Endometrial microvascular endothelial cells (primary cell): ENCODE results near the gene PDXDC1. TPM values are rescaled to one million over a fixed set of nuclear protein-coding genes. Genes with fewer than 3 reads are reported as not detected.
"Not testable (repeated sequence)": the region's sequence is repeated elsewhere in the genome, so short reads cannot be mapped to it uniquely, and the experiment has no call there.

Source experiments
- in situ Hi-C: cut with HindIII; loops from 2 replicates; pipeline ENCODE4 v1.10.0; 2017; ENCODE audit warnings: low sequenced_read_pairs, low pct_unique_long_range_greater_than_20kb; ENCODE audit errors: inconsistent ontology term
- total RNA-seq: library from RNA; depleted of rRNA; stranded (reverse); fragments of >200 nt; gene quantifications from one replicate; pipeline ENCODE4 v1.2.3, GENCODE V29; 2015; ENCODE audit errors: inconsistent ontology term

PDXDC1 gene
- total RNA-seq, 1 donor from 2014 or later: 44.9 TPM

DNA sequence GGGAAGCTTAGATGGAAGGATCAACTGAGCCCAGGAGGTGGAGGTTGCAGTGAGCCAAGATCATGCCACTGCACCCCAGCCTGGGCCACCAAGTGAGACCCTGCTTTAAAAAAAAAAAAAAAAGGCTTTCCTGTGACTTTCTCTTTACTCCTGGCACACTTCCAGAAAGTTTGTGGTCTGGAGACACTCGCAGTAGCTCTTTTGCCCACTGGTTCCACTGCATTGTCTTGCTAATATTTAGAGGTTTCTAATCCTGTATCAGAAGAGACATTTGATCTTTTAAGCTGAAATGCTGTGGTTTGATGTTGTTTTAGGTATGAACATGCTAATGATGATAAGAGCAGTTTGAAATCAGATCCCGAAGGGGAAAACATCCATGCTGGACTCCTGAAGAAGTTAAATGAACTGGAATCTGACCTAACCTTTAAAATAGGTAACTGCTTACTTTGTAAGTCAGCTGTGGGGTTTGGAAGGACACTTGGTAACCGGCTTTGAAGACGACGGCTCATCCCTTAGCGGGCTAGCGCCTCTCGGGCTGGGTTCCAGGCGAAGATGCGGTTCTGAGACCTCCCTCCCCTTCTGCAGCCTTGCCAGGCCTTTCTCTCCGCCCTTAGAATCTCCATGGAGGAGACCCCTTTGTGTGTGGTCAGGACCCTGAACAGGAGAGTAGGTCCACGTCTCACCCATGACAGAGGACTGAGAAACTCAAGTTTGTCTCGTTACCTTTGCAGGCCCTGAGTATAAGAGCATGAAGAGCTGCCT lies 57.9 kb downstream of the PDXDC1 start:
- in situ Hi-C loops: no loop called here

DNA sequence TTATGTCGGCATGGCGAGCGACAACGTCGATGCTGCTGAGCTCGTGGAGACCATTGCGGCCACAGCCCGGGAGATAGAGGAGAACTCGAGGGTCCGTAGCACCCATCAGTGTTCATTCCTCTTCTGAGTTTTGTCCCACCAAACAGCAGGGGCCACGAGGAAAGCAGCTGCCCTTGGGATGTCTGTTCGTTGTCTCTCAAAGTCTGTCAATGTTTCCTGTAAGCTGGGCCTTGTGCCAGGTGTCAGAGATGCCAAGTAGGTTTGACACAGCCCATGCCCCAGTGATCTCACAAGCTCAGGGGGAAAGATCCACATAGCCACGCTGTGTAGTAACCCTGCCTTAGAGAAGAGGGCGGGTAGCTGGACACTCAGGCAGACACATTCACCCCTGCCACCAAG lies 58.5 kb downstream of the PDXDC1 start:
- in situ Hi-C loops: no loop called here

DNA sequence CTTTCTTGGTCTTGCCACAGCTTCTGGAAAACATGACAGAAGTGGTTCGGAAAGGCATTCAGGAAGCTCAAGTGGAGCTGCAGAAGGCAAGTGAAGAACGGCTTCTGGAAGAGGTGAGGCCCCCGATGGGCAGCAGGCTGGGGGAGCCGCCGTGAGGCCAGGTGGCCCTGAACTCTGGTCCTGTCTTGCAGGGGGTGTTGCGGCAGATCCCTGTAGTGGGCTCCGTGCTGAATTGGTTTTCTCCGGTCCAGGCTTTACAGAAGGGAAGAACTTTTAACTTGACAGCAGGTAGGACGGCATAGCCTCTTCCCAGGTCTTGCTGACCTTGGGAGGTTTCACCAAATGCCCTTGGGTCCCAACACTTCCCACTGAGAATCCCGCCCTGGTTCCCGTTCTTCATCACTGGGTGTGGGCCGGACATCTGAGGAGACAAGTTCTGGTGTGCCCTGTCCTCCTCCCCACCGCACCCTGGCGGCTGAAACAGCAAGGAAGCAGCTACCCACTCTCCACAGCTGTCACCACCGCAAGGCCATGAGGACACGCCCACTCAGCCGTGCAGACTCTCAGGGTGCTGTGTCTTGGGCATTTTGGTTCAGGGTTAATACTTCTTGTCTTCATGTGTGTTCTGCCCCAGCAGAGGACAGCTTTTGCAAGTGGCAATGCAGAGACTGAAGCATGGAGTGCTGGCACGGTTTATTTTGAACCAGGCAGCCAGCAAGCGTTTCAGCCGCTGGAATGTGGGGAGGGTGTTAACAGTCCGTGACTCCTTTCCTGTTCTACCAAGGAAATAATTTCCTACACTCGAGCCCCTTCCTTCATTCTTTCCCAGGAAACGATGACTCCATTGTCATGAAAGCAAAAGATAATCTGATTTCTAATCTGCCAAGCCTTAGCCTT lies 59.7 kb downstream of the PDXDC1 start:
- in situ Hi-C loops: no loop called here

DNA sequence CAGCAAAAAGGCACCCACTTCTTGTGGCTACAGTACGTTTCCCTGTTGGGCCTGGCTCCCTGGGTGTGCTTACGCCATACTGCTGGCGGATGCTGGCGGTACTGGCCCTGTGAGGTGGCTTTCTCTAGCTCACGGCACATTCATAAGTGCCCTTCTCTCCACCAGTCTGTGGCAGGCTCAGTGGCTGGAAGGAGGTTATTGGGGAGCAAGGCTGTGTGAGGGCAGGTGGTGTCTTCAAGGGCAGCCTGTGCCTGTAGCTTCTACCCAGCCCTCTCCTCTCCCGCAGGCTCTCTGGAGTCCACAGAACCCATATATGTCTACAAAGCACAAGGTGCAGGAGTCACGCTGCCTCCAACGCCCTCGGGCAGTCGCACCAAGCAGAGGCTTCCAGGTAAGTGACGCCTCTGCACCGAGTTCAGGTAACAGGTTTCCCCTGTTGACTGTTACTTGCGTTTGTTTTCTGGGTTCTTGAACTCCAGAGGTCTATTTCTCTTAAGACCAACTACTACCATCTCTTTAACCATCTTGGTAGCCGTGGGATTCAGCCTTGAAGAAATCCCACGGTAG lies 60.4 kb downstream of the PDXDC1 start:
- in situ Hi-C loops: no loop called here

DNA sequence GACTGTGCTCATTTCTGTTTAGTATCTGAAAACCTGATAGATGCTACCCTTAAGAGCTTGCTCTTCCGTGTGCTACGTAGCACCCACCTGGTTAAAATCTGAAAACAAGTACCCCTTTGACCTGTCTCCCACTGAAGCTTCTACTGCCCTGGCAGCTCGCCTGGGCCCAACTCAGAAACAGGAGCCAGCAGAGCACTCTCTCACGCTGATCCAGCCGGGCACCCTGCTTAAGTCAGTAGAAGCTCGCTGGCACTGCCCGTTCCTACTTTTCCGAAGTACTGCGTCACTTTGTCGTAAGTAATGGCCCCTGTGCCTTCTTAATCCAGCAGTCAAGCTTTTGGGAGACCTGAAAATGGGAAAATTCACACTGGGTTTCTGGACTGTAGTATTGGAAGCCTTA lies 62.2 kb downstream of the PDXDC1 start:
- in situ Hi-C loops: no loop called here

DNA sequence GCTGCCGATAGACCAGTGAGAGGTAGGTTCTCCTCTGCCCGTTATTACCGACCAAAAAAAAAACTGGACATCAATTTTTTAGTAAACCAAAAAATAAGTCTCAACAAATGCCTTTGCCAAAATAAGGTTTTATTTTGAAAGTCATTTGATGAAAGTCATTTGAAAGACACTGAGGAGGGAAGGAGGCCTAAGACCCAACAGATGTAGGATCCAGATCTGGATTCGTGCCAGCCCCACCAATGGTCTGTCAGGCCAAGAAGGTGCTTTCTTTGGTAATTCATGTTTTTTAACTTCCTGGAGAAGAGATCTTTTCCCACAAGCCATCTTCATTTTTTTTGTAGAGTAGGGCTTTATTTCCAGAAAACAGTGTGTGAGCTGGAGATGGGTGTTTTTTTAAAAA lies 62.9 kb downstream of the PDXDC1 start:
- in situ Hi-C loops: no loop called here

DNA sequence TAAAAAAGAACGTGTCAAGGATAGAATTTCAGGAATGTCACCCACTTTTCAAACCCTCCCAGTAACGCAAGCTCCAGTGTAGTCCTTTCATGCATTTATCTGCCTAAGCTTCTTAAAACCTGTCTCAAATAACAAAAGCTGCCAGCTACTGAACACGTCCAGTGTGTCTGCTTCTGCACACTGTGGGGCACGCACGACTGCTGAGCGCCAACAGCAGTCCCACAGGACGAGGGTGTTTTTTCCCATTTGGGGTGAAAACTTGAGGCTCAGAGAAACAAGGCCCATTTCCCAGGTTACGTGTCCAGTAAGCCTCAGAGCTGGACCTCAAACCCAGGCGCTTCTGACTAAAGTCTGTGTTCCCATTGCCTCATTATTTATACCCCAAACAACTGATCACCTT lies 63.9 kb downstream of the PDXDC1 start:
- in situ Hi-C loops: no loop called here

DNA sequence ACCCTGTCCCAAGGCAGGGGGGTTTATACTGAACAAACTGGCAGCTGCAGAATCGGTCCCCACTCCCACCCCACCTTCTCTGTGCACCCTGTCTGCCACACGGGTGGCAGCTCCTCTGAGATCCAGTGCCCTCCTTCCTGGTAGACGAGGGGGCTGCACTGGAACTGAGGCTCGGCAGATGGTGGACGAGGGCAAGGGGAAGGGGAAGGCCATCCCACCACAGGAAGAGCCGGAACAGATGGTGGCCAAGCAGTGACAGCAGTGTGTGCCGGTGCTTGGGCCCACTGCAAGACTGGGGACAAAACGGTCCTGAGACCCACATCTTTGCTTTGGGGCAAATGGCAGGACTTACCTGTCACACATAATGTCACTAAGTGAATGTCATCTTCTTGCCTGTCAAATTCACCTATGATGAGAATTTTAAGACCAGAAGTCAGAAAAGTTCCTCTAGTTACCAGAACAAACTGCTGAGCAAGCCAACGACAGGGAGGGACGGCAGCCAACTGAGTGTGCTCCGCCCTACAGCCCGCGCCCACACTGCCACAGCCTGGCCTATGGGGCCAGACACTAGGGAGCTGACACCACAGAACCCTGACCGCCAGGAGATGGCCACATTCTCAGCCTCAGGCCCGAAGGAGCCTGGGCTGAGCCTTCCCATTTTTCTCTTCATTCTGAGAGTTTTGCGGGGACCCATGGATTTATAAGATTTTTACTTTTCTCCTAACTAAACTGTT lies 66.6 kb downstream of the PDXDC1 start:
- in situ Hi-C loops: no loop called here

DNA sequence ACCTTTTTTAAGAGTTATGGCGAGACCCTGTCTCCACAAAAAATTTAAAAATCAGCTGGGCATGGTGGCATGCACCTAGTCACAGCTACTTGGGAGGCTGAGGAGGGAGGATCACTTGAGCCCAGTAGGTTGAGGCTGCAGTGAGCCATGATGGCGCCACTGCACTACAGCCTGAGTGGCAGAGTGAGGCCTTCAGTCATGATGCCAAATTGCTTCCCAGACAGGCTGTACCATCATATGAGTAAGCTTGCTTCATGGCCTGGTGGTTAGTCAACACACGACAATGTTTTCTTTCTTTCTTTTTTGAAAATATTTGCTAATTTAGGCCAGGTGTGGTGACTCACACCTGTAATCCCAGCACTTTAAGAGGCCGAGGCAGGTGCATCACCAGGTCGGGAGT lies 68.5 kb downstream of the PDXDC1 start:
- in situ Hi-C loops: no loop called here

DNA sequence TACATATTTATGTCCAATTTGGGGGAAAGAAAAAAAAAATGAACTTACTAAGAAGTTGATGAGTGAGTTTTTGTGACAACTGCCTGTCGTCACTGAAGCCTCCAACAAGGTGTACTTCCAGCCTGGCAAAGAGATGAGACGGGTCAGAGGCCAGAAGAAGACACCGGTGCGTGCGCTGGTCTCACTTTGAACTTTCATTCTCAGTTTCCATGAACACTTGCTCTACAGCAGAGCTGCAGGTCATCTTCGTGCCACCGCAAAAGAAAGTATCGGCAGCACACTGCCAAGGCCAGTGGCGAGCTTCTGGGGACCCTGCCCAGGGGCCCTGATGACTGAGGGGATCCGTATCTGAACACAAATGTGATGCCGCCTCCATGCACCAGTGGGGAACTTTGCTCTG lies 69.5 kb downstream of the PDXDC1 start:
- in situ Hi-C loops: no loop called here

DNA sequence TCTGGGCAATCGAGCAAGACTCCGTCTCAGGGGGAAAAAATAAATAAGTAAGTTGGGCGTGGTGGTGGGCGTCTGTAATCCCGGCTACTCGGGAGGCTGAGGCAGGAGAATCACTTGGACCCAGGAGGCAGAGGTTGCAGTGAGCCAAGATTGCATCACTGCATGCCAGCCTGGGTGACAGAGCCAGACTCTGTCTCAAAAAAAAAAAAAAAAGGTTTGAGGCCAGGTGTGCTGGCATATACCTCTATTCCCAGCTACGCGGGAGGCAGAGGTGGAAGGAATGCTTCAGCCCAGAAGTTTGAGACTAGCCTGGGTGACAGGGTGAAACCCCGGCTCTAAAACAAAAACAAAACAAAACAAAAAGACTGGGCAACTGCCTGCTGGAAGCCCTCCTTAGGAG lies 70.4 kb downstream of the PDXDC1 start:
- in situ Hi-C loops: not testable (repeated sequence)

DNA sequence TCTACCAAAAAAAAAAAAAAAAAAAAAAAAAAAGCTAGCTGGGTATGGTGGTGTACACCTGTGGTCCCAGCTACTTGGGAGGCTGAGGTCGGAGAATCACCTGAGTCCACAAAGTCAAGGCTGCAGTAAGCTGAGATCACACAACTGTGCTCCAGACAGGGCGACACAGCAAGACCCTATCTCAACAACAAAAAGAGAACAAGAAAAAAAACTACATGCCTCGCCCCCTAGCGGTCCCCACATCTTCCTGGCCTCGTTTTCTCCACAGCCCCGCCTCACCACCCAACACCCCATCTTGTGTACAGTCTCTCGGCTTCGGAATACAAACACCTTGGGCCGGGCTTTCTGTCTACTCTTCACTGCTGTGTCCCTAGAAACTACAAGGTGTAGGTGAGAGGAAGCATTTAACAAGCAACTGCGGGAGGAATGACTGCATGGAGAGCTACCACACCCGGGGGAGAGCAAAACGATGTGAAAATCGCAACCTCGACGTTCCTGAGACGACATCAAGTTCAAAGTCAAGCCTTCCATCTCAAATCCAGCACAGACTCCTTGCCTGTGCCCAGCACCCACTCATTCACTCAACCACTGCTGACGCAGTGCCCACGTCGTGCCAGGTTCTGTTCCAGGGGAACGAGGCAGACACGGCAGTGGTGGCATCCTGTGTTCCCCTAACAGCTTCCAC lies 72.0 kb downstream of the PDXDC1 start:
- in situ Hi-C loops: no loop called here

DNA sequence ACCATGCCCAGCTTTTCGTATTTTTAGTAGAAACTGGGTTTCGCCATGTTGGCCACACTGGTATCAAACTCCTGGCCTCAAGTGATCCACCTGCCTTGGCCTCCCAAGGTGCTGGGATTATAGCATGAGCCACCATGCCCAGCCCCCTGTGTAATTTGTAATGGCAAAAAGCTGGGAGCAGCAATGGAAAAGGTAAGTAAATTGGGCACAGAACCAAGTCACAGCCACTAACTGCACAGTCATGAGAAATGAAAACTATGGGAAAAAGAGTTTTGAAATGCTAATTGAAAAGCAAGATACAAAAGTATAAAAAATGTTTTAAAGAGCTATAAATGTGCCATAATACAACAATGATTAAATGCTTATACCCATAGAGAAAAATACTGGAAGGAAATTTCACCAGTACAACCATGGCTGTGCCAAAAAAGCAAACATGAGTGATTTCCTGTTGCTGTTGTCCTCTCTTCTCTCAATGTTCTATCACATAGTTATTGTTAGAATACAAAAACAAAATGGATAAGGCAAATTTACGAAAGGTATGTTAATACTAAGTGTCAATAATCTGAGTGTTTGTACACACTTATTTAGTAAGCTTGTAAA lies 74.9 kb downstream of the PDXDC1 start:
- in situ Hi-C loops: no loop called here

DNA sequence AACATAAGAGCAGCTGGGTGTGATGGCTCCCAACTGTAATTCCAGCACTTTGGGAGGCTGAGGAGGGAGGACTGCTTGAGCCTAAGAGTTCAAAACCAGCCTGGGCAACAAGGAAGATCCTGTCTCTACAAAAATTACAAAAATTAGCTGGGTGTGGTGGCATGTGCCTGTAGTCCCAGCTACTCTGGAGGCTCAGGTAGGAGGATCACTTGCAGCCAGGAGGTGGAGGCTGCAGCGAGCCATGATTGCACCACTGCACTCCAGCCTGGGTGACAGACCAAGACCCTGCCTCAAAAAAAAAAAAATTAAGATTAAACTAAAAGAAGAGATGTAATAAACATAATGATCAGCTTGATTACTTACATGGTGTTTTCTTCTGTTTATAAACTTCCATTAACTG lies 75.6 kb downstream of the PDXDC1 start:
- in situ Hi-C loops: not testable (repeated sequence)

DNA sequence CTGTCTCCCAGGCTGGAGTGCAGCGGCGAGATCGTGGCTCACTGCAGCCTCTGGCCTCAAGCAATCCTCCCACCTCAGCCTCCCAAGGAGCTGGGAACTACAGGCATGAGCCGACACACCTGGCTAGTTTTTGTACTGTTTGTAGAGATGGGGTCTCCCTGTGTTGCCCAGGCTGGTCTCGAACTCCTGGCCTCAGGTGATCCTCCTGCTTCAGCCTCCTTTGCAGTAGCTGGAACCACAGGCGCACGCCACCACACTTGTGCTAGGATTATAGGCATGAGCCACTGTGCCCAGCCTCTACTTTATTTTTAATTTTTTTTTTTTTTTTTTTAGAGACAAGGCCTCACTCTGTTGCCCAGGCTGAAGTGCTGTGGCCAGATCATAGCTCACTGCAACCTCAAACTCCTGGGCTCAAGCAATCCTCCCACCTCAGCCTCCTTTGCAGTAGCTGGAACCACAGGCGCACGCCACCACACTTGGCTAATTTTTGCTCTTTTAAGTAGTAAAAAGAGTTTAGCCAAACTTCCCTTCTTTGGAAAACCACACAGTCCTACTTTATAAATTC lies 76.6 kb downstream of the PDXDC1 start:
- in situ Hi-C loops: no loop called here

DNA sequence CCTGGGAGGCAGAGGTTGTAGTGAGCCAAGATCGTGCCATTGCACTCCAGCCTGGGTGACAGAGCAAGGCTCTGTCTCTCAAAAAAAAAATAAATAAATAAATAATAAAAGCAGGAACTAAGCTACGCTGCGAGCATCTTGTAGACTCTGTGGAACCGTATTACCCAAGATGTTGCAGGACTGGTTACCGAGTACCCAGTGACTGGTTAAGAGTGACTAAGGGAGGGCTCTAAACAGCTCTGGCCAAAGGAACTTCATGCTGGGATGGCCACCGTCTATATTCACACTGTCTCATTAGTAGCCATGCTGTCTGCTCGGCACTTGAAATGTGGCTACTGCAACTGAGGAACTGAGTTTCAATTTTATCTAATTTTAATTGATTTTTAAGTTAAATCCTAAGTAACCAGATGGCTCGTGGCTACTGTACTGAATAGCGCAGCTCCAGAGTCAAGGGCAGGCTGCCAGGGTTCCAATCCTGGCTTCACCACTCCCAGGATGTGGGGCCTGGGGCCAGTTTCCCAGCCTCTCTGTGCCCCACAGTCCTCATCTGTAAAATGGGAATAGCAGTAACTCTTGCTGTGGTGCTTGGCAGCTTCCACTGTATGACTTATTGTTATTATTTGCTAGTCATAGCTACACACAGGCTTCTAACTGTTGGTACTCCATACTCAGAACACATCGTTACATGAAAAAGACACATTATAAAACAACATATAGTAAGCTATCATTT lies 78.1 kb downstream of the PDXDC1 start:
- in situ Hi-C loops: no loop called here

DNA sequence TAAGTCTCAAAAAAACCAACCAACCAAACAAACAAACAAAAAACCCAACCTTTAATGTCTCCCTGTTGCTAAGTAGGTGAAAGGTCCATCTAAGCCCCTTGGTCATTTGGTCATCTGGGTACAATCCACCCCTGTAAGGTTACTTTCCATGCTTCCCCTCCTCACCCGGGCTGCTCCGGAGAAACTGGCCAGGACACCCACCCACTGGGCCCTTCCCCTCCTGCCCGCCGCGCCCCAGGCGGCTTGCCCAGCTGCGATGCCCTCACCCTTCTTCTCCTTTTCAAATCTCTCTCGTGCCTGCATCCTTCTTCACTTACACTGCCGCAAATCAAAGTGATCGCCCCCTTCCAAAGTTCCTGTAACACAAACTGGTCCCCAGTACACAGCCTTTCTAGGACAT lies 79.1 kb downstream of the PDXDC1 start:
- in situ Hi-C loops: no loop called here
